ENCODE measurements around the gene MSLN.

The MSLN gene

GRCh38 chr16:794091-794822 lies 33.7 kb downstream of the MSLN start:
- no peaks in the 10 kb centered on the region for H3K9me3 ChIP-seq (ENCODE audit: insufficient read depth, low read length, severe bottlenecking)
- peaks cover 82% of the 10 kb centered on the region for H3K36me3 ChIP-seq (ENCODE audit: insufficient read depth, low read length)
- no peaks in the 10 kb centered on the region for H3K27me3 ChIP-seq (ENCODE audit: insufficient read depth, low read length, poor library complexity)
- DNase-seq: no peak
- ATAC-seq (ENCODE audit: insufficient read depth, low read depth): no peak
- H3K79me2 ChIP-seq (ENCODE audit: insufficient read depth, low read length): peaks cover 24% of the 10 kb centered on the region
- no peak overlapping the region for H3K27ac ChIP-seq (ENCODE audit: low read length)
- H3K4me2 ChIP-seq (ENCODE audit: insufficient read depth, low read length): no peak overlapping the region
- no peak overlapping the region for H2AFZ ChIP-seq (ENCODE audit: low read depth, low read length)
- H3K4me1 ChIP-seq (ENCODE audit: insufficient read depth, low read length): peaks cover 19% of the 10 kb centered on the region
- no peak overlapping the region for H3K4me3 ChIP-seq (ENCODE audit: low read depth in 1 of 2, low read length in 2 of 2)
- TF ChIP-seq EZH2 (IDR thresholded peaks at IDR 0.05; ENCODE audit: borderline replicate concordance, low read depth, low read length, severe bottlenecking): no peak
- TF ChIP-seq, protein P1, sequence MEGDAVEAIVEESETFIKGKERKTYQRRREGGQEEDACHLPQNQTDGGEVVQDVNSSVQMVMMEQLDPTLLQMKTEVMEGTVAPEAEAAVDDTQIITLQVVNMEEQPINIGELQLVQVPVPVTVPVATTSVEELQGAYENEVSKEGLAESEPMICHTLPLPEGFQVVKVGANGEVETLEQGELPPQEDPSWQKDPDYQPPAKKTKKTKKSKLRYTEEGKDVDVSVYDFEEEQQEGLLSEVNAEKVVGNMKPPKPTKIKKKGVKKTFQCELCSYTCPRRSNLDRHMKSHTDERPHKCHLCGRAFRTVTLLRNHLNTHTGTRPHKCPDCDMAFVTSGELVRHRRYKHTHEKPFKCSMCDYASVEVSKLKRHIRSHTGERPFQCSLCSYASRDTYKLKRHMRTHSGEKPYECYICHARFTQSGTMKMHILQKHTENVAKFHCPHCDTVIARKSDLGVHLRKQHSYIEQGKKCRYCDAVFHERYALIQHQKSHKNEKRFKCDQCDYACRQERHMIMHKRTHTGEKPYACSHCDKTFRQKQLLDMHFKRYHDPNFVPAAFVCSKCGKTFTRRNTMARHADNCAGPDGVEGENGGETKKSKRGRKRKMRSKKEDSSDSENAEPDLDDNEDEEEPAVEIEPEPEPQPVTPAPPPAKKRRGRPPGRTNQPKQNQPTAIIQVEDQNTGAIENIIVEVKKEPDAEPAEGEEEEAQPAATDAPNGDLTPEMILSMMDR (IDR thresholded peaks at IDR 0.05; ENCODE audit: borderline replicate concordance, extremely low read depth, low read length, poor library complexity, severe bottlenecking): no peak
- H4K20me1 ChIP-seq (ENCODE audit: insufficient read depth, low read length): peaks cover 69% of the 10 kb centered on the region
- no peak overlapping the region for H3K9ac ChIP-seq (ENCODE audit: low read depth, low read length)

GRCh38 chr16:794853-795466 lies 34.4 kb downstream of the MSLN start:
- ATAC-seq (ENCODE audit: insufficient read depth, low read depth) (no peak), DNase-seq (no peak)
- Histone ChIP-seq H3K4me2 (ENCODE audit: insufficient read depth, low read length) (no peak overlapping the region), H3K36me3 (ENCODE audit: insufficient read depth, low read length) (peaks cover 75% of the 10 kb centered on the region), H3K9me3 (ENCODE audit: insufficient read depth, low read length, severe bottlenecking) (no peaks in the 10 kb centered on the region), H3K4me1 (ENCODE audit: insufficient read depth, low read length) (peaks cover 12% of the 10 kb centered on the region), H3K79me2 (ENCODE audit: insufficient read depth, low read length) (peaks cover 17% of the 10 kb centered on the region), H3K27me3 (ENCODE audit: insufficient read depth, low read length, poor library complexity) (no peaks in the 10 kb centered on the region), H3K9ac (ENCODE audit: low read depth, low read length) (no peak overlapping the region), H3K27ac (ENCODE audit: low read length) (no peak overlapping the region), H4K20me1 (ENCODE audit: insufficient read depth, low read length) (peaks cover 66% of the 10 kb centered on the region), H3K4me3 (ENCODE audit: low read depth in 1 of 2, low read length in 2 of 2) (no peak overlapping the region), H2AFZ (ENCODE audit: low read depth, low read length) (no peak overlapping the region)
- TF ChIP-seq EZH2 (IDR thresholded peaks at IDR 0.05; ENCODE audit: borderline replicate concordance, low read depth, low read length, severe bottlenecking): no peak
- TF ChIP-seq, protein P1 (IDR thresholded peaks at IDR 0.05; ENCODE audit: borderline replicate concordance, extremely low read depth, low read length, poor library complexity, severe bottlenecking): no peak

DNA sequence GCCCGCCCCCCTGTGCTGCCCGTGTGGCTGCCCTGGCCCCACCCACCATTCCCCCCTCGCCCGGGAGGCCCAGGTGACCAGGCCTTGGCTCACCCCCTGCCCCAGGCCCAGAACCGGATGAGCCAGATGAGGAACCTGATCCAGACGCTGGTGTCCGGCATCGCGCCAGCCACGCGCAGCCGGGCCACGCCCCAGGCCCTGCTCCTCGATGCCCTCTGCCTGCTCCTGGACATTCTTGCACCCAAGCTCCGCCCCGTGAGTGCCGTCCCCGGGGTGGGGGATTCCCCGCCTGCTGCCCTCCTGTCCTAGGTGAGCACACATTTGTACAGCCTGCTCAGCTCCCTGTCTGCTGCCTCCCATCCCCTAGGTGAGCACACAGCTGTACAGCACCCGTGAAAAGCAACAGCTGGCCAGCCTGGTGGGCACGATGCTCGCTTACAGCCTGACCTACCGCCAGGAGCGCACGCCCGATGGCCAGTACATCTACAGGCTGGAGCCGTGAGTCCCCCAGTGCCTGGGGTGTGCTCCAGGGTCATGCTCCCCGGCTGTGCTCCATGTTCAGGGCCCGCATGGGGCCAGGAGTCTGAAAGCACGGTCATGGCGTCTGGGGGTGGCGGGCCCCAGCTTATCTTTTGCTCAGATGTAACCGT lies 35.2 kb downstream of the MSLN start:
- Histone ChIP-seq H3K4me3 (ENCODE audit: low read depth in 1 of 2, low read length in 2 of 2) (no peak overlapping the region), H3K79me2 (ENCODE audit: insufficient read depth, low read length) (peaks cover 10% of the 10 kb centered on the region), H2AFZ (ENCODE audit: low read depth, low read length) (no peak overlapping the region), H3K27me3 (ENCODE audit: insufficient read depth, low read length, poor library complexity) (no peaks in the 10 kb centered on the region), H3K36me3 (ENCODE audit: insufficient read depth, low read length) (peaks cover 67% of the 10 kb centered on the region), H4K20me1 (ENCODE audit: insufficient read depth, low read length) (peaks cover 59% of the 10 kb centered on the region), H3K9ac (ENCODE audit: low read depth, low read length) (no peak overlapping the region), H3K27ac (ENCODE audit: low read length) (no peak overlapping the region), H3K9me3 (ENCODE audit: insufficient read depth, low read length, severe bottlenecking) (no peaks in the 10 kb centered on the region), H3K4me2 (ENCODE audit: insufficient read depth, low read length) (no peak overlapping the region), H3K4me1 (ENCODE audit: insufficient read depth, low read length) (peaks cover 5% of the 10 kb centered on the region; the same call in 1 of the 2 replicates)
- ATAC-seq (ENCODE audit: insufficient read depth, low read depth): no peak
- DNase-seq: no peak
- TF ChIP-seq, protein P1 (IDR thresholded peaks at IDR 0.05; ENCODE audit: borderline replicate concordance, extremely low read depth, low read length, poor library complexity, severe bottlenecking): no peak
- TF ChIP-seq EZH2 (IDR thresholded peaks at IDR 0.05; ENCODE audit: borderline replicate concordance, low read depth, low read length, severe bottlenecking): no peak
